ENCODE data around the gene CXXC5.
"Not testable (repeated sequence)": the region's sequence is repeated elsewhere in the genome, so short reads cannot be mapped to it uniquely, and the experiment has no call there.

Gene CXXC5

DNA sequence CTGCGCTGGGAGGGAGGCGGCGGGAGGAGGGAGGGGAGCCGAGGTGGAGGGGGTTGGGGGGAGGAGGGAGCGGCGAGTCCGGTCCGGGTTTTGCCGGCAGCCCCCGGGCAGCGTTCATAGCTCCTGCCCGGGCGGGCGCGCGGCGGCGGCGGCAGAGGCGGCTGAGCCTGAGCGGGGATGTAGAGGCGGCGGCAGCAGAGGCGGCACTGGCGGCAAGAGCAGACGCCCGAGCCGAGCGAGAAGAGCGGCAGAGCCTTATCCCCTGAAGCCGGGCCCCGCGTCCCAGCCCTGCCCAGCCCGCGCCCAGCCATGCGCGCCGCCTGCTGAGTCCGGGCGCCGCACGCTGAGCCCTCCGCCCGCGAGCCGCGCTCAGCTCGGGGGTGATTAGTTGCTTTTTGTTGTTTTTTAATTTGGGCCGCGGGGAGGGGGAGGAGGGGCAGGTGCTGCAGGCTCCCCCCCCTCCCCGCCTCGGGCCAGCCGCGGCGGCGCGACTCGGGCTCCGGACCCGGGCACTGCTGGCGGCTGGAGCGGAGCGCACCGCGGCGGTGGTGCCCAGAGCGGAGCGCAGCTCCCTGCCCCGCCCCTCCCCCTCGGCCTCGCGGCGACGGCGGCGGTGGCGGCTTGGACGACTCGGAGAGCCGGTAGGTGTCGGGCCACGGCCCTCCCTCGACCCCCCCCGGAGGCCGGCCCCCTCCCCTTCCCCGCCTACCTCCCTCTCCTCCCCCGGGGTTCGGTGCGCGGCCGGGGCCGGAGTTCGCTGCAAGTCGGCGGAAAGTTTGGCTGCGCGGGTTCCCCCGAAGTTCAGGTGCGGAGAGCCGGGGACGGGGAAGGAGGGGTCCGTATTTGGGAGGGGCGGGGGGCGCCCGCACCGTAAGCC, at the start of gene CXXC5:
Gene CXXC5 (plus strand): TSS at position 145 of the 877 bp plus-strand sequence. CDS start 32,175 bp downstream, outside the sequence.
- peak; percentile 60 to 70 for DNase-seq

GRCh38 chr5:139598601-139598965, 49.6 kb upstream of the CXXC5 start:
- DNase-seq = not testable (repeated sequence)

GRCh38 chr5:139600336-139600949, 47.7 kb upstream of the CXXC5 start:
- DNase-seq = no peak

DNA sequence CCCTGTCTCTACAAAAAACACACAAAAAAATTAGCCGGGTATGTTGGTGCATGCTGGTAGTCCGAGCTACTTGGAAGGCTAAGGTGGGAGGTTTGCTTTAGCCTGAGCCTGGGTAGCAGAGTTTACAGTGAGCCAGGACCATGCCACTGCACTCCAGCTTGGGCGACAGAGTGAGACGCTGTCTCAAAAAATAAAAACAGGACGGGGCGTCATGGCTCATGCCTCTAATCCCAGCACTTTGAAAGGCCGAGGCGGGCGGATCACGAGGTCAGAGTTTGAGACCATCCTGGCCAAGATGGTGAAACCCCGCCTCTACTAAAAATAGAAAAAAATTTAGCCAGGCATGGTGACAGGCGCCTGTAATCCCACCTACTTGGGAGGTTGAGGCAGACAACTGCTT, 46.7 kb upstream of the CXXC5 start:
- DNase-seq = no peak

DNA sequence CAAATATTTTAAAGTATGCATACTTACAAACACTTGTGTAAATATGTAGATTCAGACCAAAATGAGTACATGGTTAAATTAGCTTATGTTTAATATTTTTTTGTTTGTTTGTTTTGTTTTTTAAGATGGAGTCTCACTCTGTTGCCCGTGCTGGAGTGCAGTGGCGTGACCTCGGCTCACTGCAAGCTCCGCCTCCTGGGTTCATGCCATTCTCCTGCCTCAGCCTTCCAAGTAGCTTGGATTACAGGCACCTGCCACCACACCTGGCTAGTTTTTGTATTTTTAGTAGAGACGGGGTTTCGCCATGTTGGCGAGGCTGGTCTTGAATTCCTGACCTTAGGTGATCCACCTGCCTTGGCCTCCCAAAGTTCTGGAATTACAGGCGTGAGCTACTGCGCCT, 46.2 kb upstream of the CXXC5 start:
- DNase-seq = not testable (repeated sequence)

GRCh38 chr5:139605887-139606286, 42.3 kb upstream of the CXXC5 start:
- DNase-seq = no peak

DNA sequence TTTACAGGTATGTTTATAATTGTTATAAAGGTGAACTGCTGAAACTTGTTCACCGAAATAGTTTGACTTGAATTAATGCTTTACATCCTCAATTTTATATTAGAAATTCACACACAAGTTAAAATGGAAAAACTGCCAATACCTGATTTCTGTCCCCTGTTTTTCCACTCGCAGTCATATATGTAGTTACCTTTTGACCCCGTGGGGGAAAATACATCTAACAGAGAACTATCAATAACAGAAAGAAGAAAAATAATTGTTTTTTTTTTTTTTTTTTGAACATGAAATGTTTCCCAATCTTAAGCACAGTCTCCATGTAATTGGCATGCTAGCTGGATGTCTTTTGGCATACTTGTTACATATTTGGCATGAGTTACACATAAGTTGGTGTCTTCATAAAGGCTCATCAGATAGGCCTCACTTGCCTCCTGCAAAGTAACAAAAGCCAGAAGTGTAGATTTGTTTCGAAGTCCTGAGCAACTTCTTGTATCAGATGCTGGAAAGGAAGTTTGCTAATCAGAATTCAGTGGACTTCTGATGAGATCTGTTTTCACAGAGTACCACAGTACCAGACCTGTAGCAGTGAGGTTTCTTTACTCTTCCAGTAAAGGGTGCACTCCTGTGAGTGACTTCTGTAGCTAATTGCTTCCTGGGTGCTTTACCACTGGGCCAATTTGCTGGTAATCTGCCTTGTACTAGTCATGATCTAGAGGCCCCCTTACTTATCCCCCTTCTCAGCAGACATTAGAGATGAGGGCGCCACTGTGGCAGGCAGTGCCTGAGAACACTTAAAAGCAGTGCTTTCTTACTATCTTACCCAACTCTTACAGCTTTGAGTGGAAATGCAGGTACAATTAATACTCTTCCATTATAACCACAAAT, 36.2 kb upstream of the CXXC5 start:
- no peak for DNase-seq

DNA sequence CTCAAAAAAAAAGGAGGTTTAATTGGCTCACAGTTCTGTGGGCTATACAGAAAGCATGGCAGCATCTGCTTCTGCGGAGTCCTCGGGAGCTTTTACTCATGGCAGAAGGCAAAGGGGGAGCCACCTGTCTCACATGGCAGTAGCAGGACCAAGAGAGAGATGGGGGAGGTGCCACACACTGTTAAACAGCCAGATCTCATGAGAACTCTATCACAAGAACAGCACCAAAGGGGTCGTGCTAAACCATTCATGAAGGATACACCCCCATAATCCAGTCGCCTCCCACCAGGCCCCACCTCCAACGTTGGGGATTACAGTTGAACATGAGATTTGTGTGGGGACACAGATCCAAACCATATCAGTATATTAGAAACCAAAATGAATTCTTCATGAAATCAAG, 28.3 kb upstream of the CXXC5 start:
- no peak for DNase-seq

- not testable (repeated sequence) for DNase-seq
Measured at GRCh38 chr5:139625398-139625797, 22.8 kb upstream of the CXXC5 start.

DNA sequence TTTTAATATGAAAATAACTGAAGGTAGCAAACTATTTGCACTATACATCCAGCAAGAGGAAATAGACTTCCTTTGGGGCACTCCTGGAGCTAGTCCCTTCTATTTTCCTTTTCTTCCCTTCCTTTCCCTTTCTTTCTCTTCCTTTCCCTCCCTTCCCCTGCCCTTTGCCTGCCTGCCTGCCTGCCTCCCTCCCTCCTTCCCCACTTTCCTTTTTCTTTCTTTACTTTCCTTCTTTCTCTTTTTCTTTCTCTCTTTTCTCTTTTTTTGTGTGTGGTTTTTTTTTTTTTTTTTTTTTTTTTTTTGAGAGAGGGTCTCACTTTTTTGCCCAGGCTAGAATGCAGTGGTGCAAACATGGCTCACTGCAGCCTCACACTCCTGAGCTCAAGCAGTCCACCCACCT, 17.3 kb upstream of the CXXC5 start:
- no peak for DNase-seq

DNA sequence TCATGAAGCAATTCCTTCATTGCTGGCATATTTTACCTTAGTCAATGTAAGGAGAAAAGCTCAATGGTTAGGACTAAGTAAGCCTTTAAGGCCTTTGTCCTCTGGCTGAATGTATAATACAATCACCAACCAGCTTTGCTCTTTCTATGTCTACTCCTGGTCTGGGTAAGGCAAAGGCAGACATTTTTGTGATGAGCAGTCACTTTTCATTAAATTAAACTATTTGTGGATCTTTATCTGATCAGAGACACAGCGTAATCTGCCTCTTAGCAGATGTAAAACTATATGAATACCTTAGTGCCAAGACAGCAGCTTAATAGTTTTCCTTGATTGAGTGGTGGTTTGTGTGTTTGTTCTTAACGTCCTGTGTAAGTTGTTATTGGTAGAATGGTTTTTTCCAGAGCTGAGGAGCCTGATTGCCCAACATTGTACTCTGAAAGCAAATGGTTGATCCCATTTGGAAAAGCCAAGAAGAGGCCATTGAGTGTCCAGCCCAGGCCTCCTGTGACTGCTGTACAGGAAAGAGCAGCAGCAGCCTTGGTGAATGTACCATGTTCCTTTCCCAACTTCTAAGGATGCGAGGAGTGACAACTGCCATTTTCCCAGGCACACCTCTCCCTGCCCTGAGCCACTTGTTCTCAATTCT, 16.5 kb upstream of the CXXC5 start:
- no peak for DNase-seq

GRCh38 chr5:139633295-139634027, 14.7 kb upstream of the CXXC5 start:
- peak; percentile 46 to 67 for DNase-seq

DNA sequence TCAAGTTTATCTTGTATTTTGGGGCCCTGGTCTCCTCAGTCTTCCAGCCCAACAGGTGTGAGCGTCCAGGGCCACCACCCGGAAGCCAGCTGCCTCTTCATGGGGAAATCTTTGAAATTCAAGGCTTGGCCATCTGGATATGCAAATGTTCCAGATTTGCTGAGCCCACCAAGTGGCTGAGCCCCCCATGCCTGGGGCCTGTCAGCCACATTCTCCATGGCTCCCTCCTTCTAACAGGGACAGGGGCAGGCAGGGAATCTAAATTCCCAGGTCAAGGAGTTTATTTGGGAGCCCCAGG, 14.2 kb upstream of the CXXC5 start:
- no peak for DNase-seq

- DNase-seq = no peak
Measured at GRCh38 chr5:139634541-139634940, 13.6 kb upstream of the CXXC5 start.

DNA sequence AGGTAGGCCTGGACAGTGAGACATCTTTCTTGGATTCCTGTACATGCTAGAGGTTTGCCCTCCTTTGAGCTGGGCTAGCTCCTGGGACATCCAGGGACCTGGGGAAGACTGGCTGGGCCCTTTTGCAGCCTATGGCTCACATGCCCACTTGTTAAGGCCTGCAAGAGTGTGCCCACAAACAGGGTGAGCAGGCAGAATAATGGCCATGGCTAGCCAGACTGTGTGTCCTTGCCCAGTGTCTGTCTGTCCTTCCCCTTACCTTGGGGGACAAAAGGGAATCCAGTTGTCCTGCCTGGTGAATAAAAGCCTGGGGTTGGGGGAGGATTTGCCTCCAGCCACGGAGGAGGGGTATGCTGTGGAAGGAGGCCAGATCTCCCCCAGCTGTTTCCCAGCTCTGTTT, 13.0 kb upstream of the CXXC5 start:
- no peak for DNase-seq

- peak; percentile 47 to 70 for DNase-seq
Measured at GRCh38 chr5:139635606-139636206, 12.4 kb upstream of the CXXC5 start.

DNA sequence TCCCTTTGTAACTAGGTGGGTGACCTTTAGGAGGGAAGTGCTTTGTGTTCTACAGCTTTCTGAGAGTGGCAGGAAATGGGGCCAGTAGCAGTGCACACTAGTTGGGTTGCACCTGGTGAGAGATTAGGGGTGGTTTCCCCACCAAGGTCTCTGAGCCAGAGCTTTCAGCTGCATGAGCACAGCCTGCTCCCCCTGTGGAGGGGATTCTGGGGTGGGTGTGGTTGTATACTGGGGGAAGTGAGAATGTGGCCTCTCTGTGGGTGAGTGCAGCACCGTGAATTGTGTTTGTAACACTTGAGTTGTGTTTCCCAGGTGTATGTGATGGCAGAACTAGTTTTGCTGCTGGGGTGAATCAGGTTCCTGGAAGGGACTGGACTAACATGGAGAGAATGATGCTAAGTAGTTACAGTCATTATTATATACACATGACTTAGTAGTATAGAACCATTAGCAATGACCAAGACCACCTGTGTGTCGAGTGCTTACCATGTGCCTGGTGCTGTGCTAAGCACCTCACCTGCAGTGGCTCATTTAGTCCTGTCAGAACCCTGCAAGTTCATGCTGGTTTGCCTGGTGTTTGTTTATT, 11.8 kb upstream of the CXXC5 start:
- DNase-seq = peak in 1 of 2 experiments; percentile 43

DNA sequence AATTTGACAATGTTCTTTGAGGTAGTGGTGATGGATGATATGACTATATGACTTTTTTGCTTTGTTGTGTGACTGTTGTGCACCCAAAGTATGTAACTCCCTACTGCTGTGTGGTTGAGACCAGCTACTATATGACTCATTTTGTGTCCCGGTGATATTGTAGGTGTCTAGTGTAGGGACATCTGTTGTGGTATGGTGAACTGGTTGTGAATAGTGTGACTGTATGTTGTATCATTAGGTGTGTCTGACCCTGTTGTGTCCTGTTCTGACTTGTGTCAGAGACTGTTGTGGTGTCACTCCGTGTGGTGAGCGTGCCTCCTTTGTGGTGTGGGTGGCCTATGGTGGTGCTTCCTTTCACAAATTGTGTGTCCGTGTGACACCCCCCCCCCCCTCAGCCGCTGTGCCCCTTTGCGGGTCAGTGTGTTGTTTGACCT, 11.2 kb upstream of the CXXC5 start:
- DNase-seq = no peak

DNA sequence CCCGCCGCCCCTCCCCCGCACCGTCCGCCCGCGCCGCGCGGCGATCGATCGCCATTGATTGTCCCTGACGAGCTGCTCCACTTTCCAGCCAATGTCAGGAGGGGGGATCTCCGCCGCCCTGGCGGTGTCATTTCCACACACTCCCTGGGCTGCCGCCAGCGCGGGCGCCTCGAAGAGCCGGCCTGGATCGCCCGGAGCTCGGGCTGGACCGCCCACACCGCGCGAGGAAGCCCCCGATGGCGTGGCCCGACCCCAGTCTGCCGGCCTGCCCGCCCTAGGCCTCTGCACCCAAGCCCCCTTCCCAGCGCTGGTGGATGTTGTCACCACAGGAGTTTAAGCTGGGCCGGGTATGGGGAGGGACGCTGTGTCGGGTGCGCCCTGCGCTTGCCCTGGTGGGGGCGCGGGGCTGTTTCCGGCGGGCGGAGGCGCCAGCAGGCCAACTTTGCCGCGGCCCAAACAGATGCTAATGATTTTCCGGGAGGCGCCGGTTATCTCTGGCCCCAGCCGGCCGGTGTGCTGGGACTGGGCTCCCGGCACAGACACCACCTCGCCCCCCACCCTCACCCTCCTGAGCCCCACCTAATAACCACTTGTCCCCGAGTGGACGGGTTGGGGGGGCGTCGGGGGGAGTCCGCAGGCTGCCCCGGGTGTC, 10.6 kb upstream of the CXXC5 start:
- peak; percentile 36 to 67 for DNase-seq

DNA sequence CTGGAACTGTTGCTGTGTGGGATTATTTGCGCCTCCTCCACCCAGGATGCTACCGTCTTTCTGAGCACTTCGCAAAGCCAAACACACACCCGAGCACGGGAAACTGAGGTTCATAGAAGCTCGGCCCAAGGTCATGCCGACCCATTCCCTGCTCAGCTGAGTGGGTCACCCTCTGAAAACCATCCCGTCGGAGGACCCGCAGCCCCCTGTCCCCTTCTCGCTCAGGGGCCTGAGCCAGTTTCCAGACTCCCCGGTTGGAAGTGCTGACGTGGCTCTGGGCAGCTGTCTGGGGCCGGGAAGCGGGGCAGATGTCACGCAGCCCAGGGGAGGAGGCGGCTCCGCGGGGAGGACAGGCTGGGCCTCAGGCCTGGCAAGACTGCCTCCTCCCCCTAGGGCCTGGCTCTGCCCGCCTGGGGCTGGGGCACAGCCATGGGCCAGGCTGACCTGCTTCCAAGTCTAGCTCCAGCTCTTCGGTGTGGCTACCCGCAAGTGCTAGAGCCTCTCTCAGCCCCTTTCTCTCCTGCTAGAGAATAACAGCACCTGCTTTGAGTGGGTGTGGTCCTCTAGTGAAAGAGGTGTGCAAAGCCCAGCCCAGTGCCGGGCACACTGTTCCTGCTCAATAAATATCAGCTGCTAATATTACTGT, 9.9 kb upstream of the CXXC5 start:
- DNase-seq = peak in 1 of 2 experiments; percentile 25

All from NCI-H2081 (cell line).